Activated T-cell treated with anti-CD3 and anti-CD28 coated beads, Interleukin-2, amount 50 U/mL, for 1 hour (primary cell): ENCODE measurements around the gene SPINT2.
"Not testable (repeated sequence)": the region's sequence is repeated elsewhere in the genome, so short reads cannot be mapped to it uniquely, and the experiment has no call there.

Source experiments
- DNase-seq: peaks from one replicate; pipeline ENCODE4 v3.0.0-alpha.2; 2020

SPINT2 gene

GRCh38 chr19:38324431-38324830 lies 60.1 kb downstream of the SPINT2 start:
- DNase-seq = no peak

GRCh38 chr19:38326591-38326990 lies 62.2 kb downstream of the SPINT2 start:
- no peak for DNase-seq

GRCh38 chr19:38329651-38330050 lies 65.3 kb downstream of the SPINT2 start:
- DNase-seq = no peak

- no peak for DNase-seq
These were observed 67.4 kb downstream of the SPINT2 start for GRCh38 chr19:38331728-38332127.

- no peak for DNase-seq
These were observed 68.9 kb downstream of the SPINT2 start for GRCh38 chr19:38333245-38333644.

- DNase-seq = peak; percentile 93
These were observed 71.7 kb downstream of the SPINT2 start for GRCh38 chr19:38335949-38336637.

- peak; percentile 94 for DNase-seq
These were observed 72.4 kb downstream of the SPINT2 start for GRCh38 chr19:38336638-38337359.

GRCh38 chr19:38337360-38337653 lies 72.9 kb downstream of the SPINT2 start:
- DNase-seq = no peak

- not testable (repeated sequence) for DNase-seq
These were observed 74.6 kb downstream of the SPINT2 start for GRCh38 chr19:38339011-38339410.

GRCh38 chr19:38340927-38341326 lies 76.6 kb downstream of the SPINT2 start:
- DNase-seq = no peak
